Stimulated activated naive CD8-positive, alpha-beta T cell treated with anti-CD3 and anti-CD28 coated beads, Interleukin-15, Interleukin-2, amounts not matched to agents 100 ng/mL and 50 ng/mL, for 24 hours (primary cell): ENCODE results near the gene EXOG.

ENCODE experiments used
- H3K27ac Mint-ChIP-seq: one replicate; pipeline ENCODE4 v1.8.0; 2021; ENCODE audit warnings: mild to moderate bottlenecking, mixed read lengths
- H3K27me3 Mint-ChIP-seq: one replicate; pipeline ENCODE4 v1.8.0; 2021; ENCODE audit warnings: mixed read lengths
- H3K36me3 Mint-ChIP-seq: one replicate; pipeline ENCODE4 v1.8.0; 2021; ENCODE audit warnings: low read depth, mixed read lengths
- H3K4me1 Mint-ChIP-seq: one replicate; pipeline ENCODE4 v1.8.0; 2021; ENCODE audit warnings: low read depth, mixed read lengths
- H3K4me3 Mint-ChIP-seq: one replicate; pipeline ENCODE4 v1.8.0; 2021; ENCODE audit warnings: mild to moderate bottlenecking, mixed read lengths
- H3K9me3 Mint-ChIP-seq: one replicate; pipeline ENCODE4 v1.8.0; 2021; ENCODE audit warnings: mixed read lengths

The EXOG gene

GRCh38 chr3:38460377-38461270 lies 35.5 kb upstream of the EXOG start:
- H3K4me1 Mint-ChIP-seq, result peaks cover 3% of the 10 kb centered on the region
- no peaks in the 10 kb centered on the region for H3K9me3 Mint-ChIP-seq
- no peaks in the 10 kb centered on the region for H3K36me3 Mint-ChIP-seq
- H3K27me3 Mint-ChIP-seq, result no peaks in the 10 kb centered on the region
- no peak overlapping the region for H3K4me3 Mint-ChIP-seq
- H3K27ac Mint-ChIP-seq, result no peak overlapping the region

- peaks cover 12% of the 10 kb centered on the region for H3K36me3 Mint-ChIP-seq
- peaks cover 22% of the 10 kb centered on the region for H3K9me3 Mint-ChIP-seq
- no peaks in the 10 kb centered on the region for H3K4me1 Mint-ChIP-seq
- H3K27ac Mint-ChIP-seq, result no peak overlapping the region
- H3K27me3 Mint-ChIP-seq, result no peaks in the 10 kb centered on the region
- H3K4me3 Mint-ChIP-seq, result no peak overlapping the region
Observed at GRCh38 chr3:38465588-38466154, 30.5 kb upstream of the EXOG start.

GRCh38 chr3:38468765-38469164 lies 27.4 kb upstream of the EXOG start:
- Mint-ChIP-seq H3K9me3 (peaks cover 22% of the 10 kb centered on the region), H3K36me3 (peaks cover 12% of the 10 kb centered on the region), H3K27me3 (no peaks in the 10 kb centered on the region), H3K4me1 (peaks cover 6% of the 10 kb centered on the region), H3K27ac (no peak overlapping the region), H3K4me3 (no peak overlapping the region)

GRCh38 chr3:38469852-38470251 lies 26.3 kb upstream of the EXOG start:
- Mint-ChIP-seq H3K27ac (no peak overlapping the region), H3K36me3 (peaks cover 12% of the 10 kb centered on the region), H3K27me3 (no peaks in the 10 kb centered on the region), H3K4me3 (no peak overlapping the region), H3K9me3 (peaks cover 22% of the 10 kb centered on the region), H3K4me1 (peaks cover 6% of the 10 kb centered on the region)

- H3K27ac Mint-ChIP-seq, result no peak overlapping the region
Observed at GRCh38 chr3:38471260-38471857, 24.8 kb upstream of the EXOG start.

GRCh38 chr3:38472342-38472741 lies 23.8 kb upstream of the EXOG start:
- Mint-ChIP-seq H3K36me3 (peaks cover 12% of the 10 kb centered on the region), H3K27ac (no peak overlapping the region), H3K4me1 (peaks cover 6% of the 10 kb centered on the region), H3K4me3 (no peak overlapping the region), H3K27me3 (no peaks in the 10 kb centered on the region), H3K9me3 (peaks cover 22% of the 10 kb centered on the region)

More at GRCh38 chr3:38471260-38471857, 24.8 kb upstream of the EXOG start:
- peaks cover 12% of the 10 kb centered on the region for H3K36me3 Mint-ChIP-seq
- H3K27me3 Mint-ChIP-seq, result no peaks in the 10 kb centered on the region
- H3K9me3 Mint-ChIP-seq, result peaks cover 22% of the 10 kb centered on the region
- H3K4me1 Mint-ChIP-seq, result peaks cover 6% of the 10 kb centered on the region
- H3K4me3 Mint-ChIP-seq, result no peak overlapping the region

GRCh38 chr3:38473229-38473628 lies 22.9 kb upstream of the EXOG start:
- H3K36me3 Mint-ChIP-seq, result peaks cover 12% of the 10 kb centered on the region
- H3K27me3 Mint-ChIP-seq, result no peaks in the 10 kb centered on the region
- H3K4me3 Mint-ChIP-seq, result no peak overlapping the region
- H3K27ac Mint-ChIP-seq, result no peak overlapping the region
- H3K4me1 Mint-ChIP-seq, result peaks cover 6% of the 10 kb centered on the region
- H3K9me3 Mint-ChIP-seq, result peaks cover 21% of the 10 kb centered on the region

GRCh38 chr3:38474928-38475605 lies 21.1 kb upstream of the EXOG start:
- H3K27ac Mint-ChIP-seq, result no peak overlapping the region
- H3K4me3 Mint-ChIP-seq, result no peak overlapping the region
- peaks cover 5% of the 10 kb centered on the region for H3K9me3 Mint-ChIP-seq
- no peaks in the 10 kb centered on the region for H3K27me3 Mint-ChIP-seq
- peaks cover under 1% of the 10 kb centered on the region for H3K36me3 Mint-ChIP-seq
- peaks cover 6% of the 10 kb centered on the region for H3K4me1 Mint-ChIP-seq

GRCh38 chr3:38475716-38476115 lies 20.4 kb upstream of the EXOG start:
- Mint-ChIP-seq H3K4me3 (no peak overlapping the region), H3K27ac (no peak overlapping the region), H3K9me3 (no peaks in the 10 kb centered on the region)

GRCh38 chr3:38476157-38476756 lies 19.9 kb upstream of the EXOG start:
- H3K36me3 Mint-ChIP-seq, result no peaks in the 10 kb centered on the region
- H3K4me1 Mint-ChIP-seq, result peaks cover 6% of the 10 kb centered on the region
- H3K9me3 Mint-ChIP-seq, result no peaks in the 10 kb centered on the region
- H3K27me3 Mint-ChIP-seq, result no peaks in the 10 kb centered on the region
- H3K27ac Mint-ChIP-seq, result no peak overlapping the region
- H3K4me3 Mint-ChIP-seq, result no peak overlapping the region

More at GRCh38 chr3:38475716-38476115, 20.4 kb upstream of the EXOG start:
- Mint-ChIP-seq H3K4me1 (peaks cover 6% of the 10 kb centered on the region), H3K27me3 (no peaks in the 10 kb centered on the region), H3K36me3 (no peaks in the 10 kb centered on the region)

GRCh38 chr3:38477057-38477820 lies 18.9 kb upstream of the EXOG start:
- no peak overlapping the region for H3K27ac Mint-ChIP-seq
- H3K4me3 Mint-ChIP-seq, result no peak overlapping the region
- no peaks in the 10 kb centered on the region for H3K27me3 Mint-ChIP-seq
- H3K36me3 Mint-ChIP-seq, result no peaks in the 10 kb centered on the region
- no peaks in the 10 kb centered on the region for H3K9me3 Mint-ChIP-seq
- peaks cover 6% of the 10 kb centered on the region for H3K4me1 Mint-ChIP-seq

- Mint-ChIP-seq H3K36me3 (no peaks in the 10 kb centered on the region), H3K4me3 (no peak overlapping the region), H3K4me1 (peaks cover 6% of the 10 kb centered on the region), H3K27me3 (no peaks in the 10 kb centered on the region), H3K9me3 (no peaks in the 10 kb centered on the region), H3K27ac (no peak overlapping the region)
Observed at GRCh38 chr3:38477839-38478450, 18.2 kb upstream of the EXOG start.

GRCh38 chr3:38478901-38479300 lies 17.2 kb upstream of the EXOG start:
- Mint-ChIP-seq H3K27ac (no peak overlapping the region), H3K27me3 (no peaks in the 10 kb centered on the region), H3K9me3 (no peaks in the 10 kb centered on the region), H3K36me3 (no peaks in the 10 kb centered on the region), H3K4me3 (no peak overlapping the region), H3K4me1 (no peaks in the 10 kb centered on the region)
